SK-N-MC (cell line): ENCODE results near the gene CMIP.

Experiments
- DNase-seq: peaks from one replicate; pipeline ENCODE4 v3.0.0-alpha.2; 2011; ENCODE audit warnings: low read depth, low spot score
- H3K27ac ChIP-seq: fragments of 200-600 bp; sonication (generic); 2 replicates; pipeline ENCODE4 v1.5.1; 2016; ENCODE audit warnings: mixed run types
- H3K36me3 ChIP-seq: fragments of 200-600 bp; sonication (generic); 2 replicates; pipeline ENCODE4 v1.6.1; 2017; ENCODE audit warnings: antibody characterized with exemption, low read length, mixed read lengths; ENCODE audit not compliant: insufficient read depth
- H3K4me3 ChIP-seq: fragments of 200-600 bp; sonication (generic); 2 replicates; pipeline ENCODE4 v1.5.1; 2016
- H3K9ac ChIP-seq: fragments of 200-600 bp; sonication (generic); 2 replicates; pipeline ENCODE4 v1.8.0; 2017; ENCODE audit warnings: mixed run types, mixed read lengths; ENCODE audit not compliant: insufficient read length
- H3K9me3 ChIP-seq: fragments of 200-600 bp; sonication (generic); 2 replicates; pipeline ENCODE4 v1.6.1; 2017; ENCODE audit warnings: low read depth, mild to moderate bottlenecking, antibody characterized with exemption, low read length, moderate library complexity, mixed read lengths
- EZH2 ChIP-seq: fragments of 200-600 bp; sonication (generic); IDR thresholded peaks from one replicate; pipeline ENCODE4 v1.6.1; 2017; ENCODE audit warnings: antibody characterized with exemption
- FOXP2 ChIP-seq: optimal IDR thresholded peaks from 2 replicates; pipeline ENCODE3; 2011; ENCODE audit warnings: mild to moderate bottlenecking, moderate library complexity; ENCODE audit not compliant: insufficient read depth; ENCODE audit errors: extremely low read length, control extremely low read depth
- POLR2AphosphoS5 ChIP-seq: IDR thresholded peaks from 2 replicates; pipeline ENCODE4 v1.6.1; 2012; ENCODE audit warnings: mild to moderate bottlenecking, low read depth, low read length, borderline replicate concordance

The CMIP gene

GRCh38 chr16:81650281-81650680 is 205.7 kb downstream of the CMIP start:
- Histone ChIP-seq H3K36me3 (no peaks in the 10 kb centered on the region), H3K9me3 (no peaks in the 10 kb centered on the region), H3K4me3 (no peak overlapping the region), H3K27ac (no peak overlapping the region), H3K9ac (no peak overlapping the region)
- DNase-seq: no peak
- TF ChIP-seq EZH2 (no peak), FOXP2 (no peak), POLR2AphosphoS5 (no peak)

DNA sequence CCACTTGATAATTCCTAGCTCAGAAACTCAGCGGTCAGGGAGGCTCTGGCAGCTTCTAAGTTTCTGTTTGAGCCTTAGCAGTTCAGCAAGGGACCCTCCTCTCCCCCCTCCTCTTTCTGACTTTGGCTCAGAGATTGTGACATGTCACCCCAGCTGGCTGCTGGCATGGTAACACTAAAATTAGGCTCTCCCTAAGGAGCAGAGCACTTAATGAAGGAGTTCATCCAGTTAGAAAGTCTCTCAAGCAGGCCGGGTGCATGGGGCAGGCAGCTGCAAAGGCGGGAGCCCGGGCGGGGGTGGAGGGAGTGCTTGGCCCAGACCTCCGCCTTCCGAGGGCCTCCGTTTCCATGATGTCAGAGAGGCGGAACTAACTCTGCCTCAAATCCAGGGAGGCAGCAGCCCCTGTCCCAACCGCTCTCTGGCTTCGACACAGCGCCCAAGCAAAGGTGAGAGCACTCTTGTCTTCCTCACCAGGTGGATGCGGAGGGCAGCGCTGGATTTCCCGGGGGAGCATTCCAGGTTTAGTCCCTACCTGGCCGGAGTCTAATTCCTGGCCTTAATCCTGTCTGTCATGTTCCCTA is 206.5 kb downstream of the CMIP start:
- TF ChIP-seq POLR2AphosphoS5: no peak
- TF ChIP-seq FOXP2: no peak
- TF ChIP-seq EZH2: no peak
- DNase-seq: no peak
- Histone ChIP-seq H3K27ac (no peak overlapping the region), H3K9me3 (no peaks in the 10 kb centered on the region), H3K9ac (no peak overlapping the region), H3K36me3 (no peaks in the 10 kb centered on the region), H3K4me3 (no peak overlapping the region)

GRCh38 chr16:81651758-81652718 is 207.4 kb downstream of the CMIP start:
- no peaks in the 10 kb centered on the region for H3K36me3 ChIP-seq
- TF ChIP-seq FOXP2 (no peak), POLR2AphosphoS5 (no peak), EZH2 (no peak)
- H3K27ac ChIP-seq: no peak overlapping the region
- H3K9me3 ChIP-seq: no peaks in the 10 kb centered on the region
- H3K4me3 ChIP-seq: no peak overlapping the region
- no peak overlapping the region for H3K9ac ChIP-seq
- DNase-seq: no peak

DNA sequence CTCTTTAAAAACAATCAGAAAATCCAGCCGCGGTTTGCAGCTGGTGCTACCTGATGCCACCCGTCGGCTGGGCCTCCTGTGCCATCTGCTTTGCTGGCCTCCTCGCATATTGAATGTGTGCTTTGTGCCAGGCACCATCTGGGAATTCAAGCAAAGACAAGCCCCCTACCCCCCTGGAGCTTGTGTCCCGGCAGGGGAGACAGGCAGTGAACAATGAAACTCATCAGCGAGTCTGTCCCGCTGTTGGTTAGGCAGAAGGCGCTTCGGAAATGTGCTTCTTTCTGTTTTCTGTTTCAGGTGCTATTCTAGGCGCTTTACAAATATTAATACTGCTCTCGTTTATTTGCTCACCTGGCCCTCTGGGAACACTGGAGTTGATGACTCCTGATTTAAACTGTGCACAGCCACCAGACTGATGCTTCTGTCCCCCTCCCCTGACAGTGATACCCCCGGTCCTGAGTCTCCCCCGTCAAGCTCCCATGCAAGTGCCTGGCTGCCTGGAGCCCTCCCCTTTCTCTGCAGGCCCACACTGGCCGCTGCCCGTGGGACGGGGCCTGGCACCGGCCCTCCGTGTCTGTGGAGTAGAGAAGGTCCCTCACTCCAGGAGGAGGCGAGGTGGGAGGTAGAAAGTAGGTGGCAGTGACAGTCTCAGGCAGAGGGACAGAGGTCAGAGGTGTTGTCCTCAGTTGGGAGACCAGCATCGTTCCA is 208.3 kb downstream of the CMIP start:
- Histone ChIP-seq H3K27ac (no peak overlapping the region), H3K4me3 (no peak overlapping the region), H3K9ac (no peak overlapping the region), H3K36me3 (no peaks in the 10 kb centered on the region), H3K9me3 (no peaks in the 10 kb centered on the region)
- TF ChIP-seq FOXP2: no peak
- no peak for TF ChIP-seq POLR2AphosphoS5
- no peak for TF ChIP-seq EZH2
- DNase-seq: no peak

DNA sequence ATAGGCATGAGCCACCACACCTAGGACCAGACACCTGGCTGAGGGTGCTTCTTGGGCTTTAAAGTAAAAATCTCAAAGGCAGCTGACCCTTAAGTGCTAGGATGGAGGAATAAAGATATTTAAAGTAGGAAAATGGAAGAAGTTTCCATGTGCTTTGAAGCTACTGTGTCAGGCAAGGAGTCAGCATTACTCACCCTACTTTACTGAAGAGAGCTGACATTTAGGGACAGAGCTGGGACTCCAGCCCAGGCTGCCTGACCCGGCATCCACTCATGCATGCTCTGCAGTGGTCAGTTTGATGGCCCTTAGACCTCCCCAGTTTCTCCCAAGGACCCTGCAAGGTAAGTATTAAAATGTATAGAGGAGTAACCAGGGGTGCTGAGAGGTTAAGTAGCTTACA is 209.7 kb downstream of the CMIP start:
- Histone ChIP-seq H3K9me3 (no peaks in the 10 kb centered on the region), H3K36me3 (no peaks in the 10 kb centered on the region; the same call in 1 of the 2 replicates), H3K27ac (no peak overlapping the region), H3K4me3 (no peak overlapping the region), H3K9ac (no peak overlapping the region)
- no peak for DNase-seq
- TF ChIP-seq POLR2AphosphoS5 (no peak), FOXP2 (no peak), EZH2 (no peak)

DNA sequence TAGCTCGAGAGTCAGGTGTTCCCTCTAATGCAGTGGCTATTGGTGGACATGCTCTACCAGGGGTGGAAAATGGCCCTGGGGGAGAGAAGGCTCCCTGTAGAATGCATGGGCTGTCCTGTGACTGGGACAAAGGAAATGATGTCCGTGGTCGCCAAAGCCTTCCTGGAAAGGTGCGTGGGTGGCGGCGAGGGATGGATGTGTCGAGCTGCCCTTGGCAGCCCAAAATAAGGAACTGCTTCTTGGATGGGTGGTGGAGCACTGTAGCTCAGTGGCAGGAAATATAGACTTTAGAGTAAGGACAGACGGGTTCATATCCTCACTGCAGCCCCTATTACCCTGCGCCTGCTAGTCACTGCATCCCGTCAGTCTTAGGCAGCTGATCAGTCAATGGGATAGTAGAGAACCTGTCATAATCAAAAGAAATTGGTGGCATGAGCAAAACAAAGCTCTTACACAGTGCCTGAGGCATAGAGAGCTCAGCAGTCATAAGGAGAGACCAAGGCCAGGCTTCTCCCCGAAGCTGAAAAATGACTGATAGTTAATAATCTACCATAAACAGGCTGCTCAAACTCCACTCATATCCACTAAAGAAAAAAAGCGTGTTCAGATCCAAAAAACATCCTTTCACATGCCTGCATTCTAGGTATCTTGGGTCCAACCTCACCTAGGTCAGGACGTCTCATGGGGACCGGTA is 211.0 kb downstream of the CMIP start:
- H3K9ac ChIP-seq: no peak overlapping the region
- H3K36me3 ChIP-seq: no peaks in the 10 kb centered on the region; the same call in 1 of the 2 replicates
- no peak for TF ChIP-seq FOXP2
- TF ChIP-seq POLR2AphosphoS5: no peak
- no peak for TF ChIP-seq EZH2
- DNase-seq: no peak
- H3K4me3 ChIP-seq: no peak overlapping the region
- no peak overlapping the region for H3K27ac ChIP-seq
- no peaks in the 10 kb centered on the region for H3K9me3 ChIP-seq

DNA sequence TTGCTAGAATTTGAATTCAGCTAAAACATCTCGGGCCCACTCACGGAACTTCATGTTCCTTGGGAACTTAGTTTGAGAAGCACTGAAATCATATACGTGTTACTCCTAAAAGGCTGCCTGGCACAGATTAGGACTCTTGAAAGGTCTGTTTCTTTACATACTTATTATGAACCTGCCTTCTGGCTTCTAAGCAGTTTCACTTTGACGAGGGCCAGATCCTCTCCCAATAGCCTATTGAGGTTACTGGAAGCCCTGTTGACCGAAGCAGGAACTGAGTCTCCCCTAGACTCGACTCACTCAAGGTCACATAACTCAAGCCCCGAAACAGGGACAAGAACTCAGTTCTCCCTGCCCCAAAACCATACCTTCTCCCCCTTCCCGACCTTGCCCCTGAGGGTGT is 212.6 kb downstream of the CMIP start:
- Histone ChIP-seq H3K9me3 (no peaks in the 10 kb centered on the region), H3K4me3 (no peak overlapping the region), H3K36me3 (no peaks in the 10 kb centered on the region; the same call in 1 of the 2 replicates), H3K27ac (no peak overlapping the region), H3K9ac (no peak overlapping the region)
- DNase-seq: no peak
- TF ChIP-seq EZH2 (no peak), POLR2AphosphoS5 (no peak), FOXP2 (no peak)
